HepG2 (cell line): Measurements from ENCODE around the gene ALKBH4. TPM values are rescaled to one million over a fixed set of nuclear protein-coding genes. Genes with fewer than 3 reads are reported as not detected.

ENCODE experiments used
- CAMTA2 ChIP-seq: sonication (generic); formaldehyde crosslinking; IDR thresholded peaks from 2 replicates; pipeline ENCODE4 v1.4.0; 2020; ENCODE audit warnings: mild to moderate bottlenecking, missing genetic modification reagents, borderline replicate concordance
- ESRRA ChIP-seq: sonication (generic); formaldehyde crosslinking; IDR thresholded peaks from 2 replicates; pipeline ENCODE4 v1.5.1; 2020; ENCODE audit warnings: mild to moderate bottlenecking, low read depth, missing genetic modification reagents
- NFKB2 ChIP-seq: sonication (generic); formaldehyde crosslinking; IDR thresholded peaks from 2 replicates; pipeline ENCODE4 v1.4.0; 2020; ENCODE audit warnings: missing genetic modification reagents, borderline replicate concordance
- NKX3-1 ChIP-seq: sonication (generic); formaldehyde crosslinking; IDR thresholded peaks from 2 replicates; pipeline ENCODE4 v1.5.0; 2020; ENCODE audit warnings: missing genetic modification reagents
- RFXAP ChIP-seq: sonication (generic); formaldehyde crosslinking; IDR thresholded peaks from 2 replicates; pipeline ENCODE4 v1.4.0; 2020; ENCODE audit warnings: missing genetic modification reagents, borderline replicate concordance
- ZNF501 ChIP-seq: sonication (generic); formaldehyde crosslinking; IDR thresholded peaks from 2 replicates; pipeline ENCODE4 v1.5.1; 2020; ENCODE audit warnings: mild to moderate bottlenecking, moderate library complexity, missing genetic modification reagents
- ZSCAN29 ChIP-seq: sonication (generic); formaldehyde crosslinking; conservative IDR thresholded peaks from 2 replicates; pipeline ENCODE4 v1.4.0; 2020; ENCODE audit warnings: mild to moderate bottlenecking, missing genetic modification reagents
- polyA plus RNA-seq, 8 experiments: library from polyadenylated mRNA; depleted of rRNA in 3 of 8; stranded (reverse) in 7 of 8; unstranded in 1 of 8; fragments of >200 nt; fragmentation: Illumina TruSeq in 4 of 8; extraction: Trizol in 4 of 8; gene quantifications; 2 replicates each; pipeline versions ENCODE4 v1.2.1 to v1.2.3, GENCODE V29; 2011 to 2016; ENCODE audit warnings: low read depth in 4 of 8, missing spikeins in 1 of 8, mixed read lengths in 1 of 8; ENCODE audit not compliant: insufficient read depth in 1 of 8
- total RNA-seq, 5 experiments: library from RNA; depleted of rRNA; stranded (reverse); fragments of >200 nt; fragmentation: Illumina TruSeq; extraction: Trizol; gene quantifications; 2 replicates each; pipeline ENCODE4 v1.2.3, GENCODE V29; 2016; ENCODE audit warnings: low read depth in 1 of 5
- TF ChIP-seq, protein P1 (sequence below): IDR thresholded peaks from 2 replicates; pipeline ENCODE4 v1.6.1; 2018; ENCODE audit warnings: missing genetic modification reagents, mild to moderate bottlenecking, missing compliant biosample characterization
- TF ChIP-seq, protein P2 (sequence below): sonication (generic); formaldehyde crosslinking; IDR thresholded peaks from 2 replicates; pipeline ENCODE4 v1.4.0; 2020; ENCODE audit warnings: missing genetic modification reagents
- TF ChIP-seq, protein P3 (sequence below): sonication (generic); formaldehyde crosslinking; IDR thresholded peaks from 2 replicates; pipeline ENCODE4 v1.4.0; 2020; ENCODE audit warnings: missing genetic modification reagents
- TF ChIP-seq, protein P4 (sequence below): sonication (generic); formaldehyde crosslinking; IDR thresholded peaks from 2 replicates; pipeline ENCODE4 v1.4.0; 2020; ENCODE audit warnings: missing genetic modification reagents
- TF ChIP-seq, protein P5 (sequence below): sonication (generic); formaldehyde crosslinking; IDR thresholded peaks from 2 replicates; pipeline ENCODE4 v1.9.0; 2021; ENCODE audit warnings: mild to moderate bottlenecking, missing genetic modification reagents

The ALKBH4 gene
- total and polyA plus RNA-seq, 2 of the 13 experiments (the other 11 are each of a cell fraction or from before 2014, with no cell fraction given), result 2.6 to 8.8 TPM

DNA sequence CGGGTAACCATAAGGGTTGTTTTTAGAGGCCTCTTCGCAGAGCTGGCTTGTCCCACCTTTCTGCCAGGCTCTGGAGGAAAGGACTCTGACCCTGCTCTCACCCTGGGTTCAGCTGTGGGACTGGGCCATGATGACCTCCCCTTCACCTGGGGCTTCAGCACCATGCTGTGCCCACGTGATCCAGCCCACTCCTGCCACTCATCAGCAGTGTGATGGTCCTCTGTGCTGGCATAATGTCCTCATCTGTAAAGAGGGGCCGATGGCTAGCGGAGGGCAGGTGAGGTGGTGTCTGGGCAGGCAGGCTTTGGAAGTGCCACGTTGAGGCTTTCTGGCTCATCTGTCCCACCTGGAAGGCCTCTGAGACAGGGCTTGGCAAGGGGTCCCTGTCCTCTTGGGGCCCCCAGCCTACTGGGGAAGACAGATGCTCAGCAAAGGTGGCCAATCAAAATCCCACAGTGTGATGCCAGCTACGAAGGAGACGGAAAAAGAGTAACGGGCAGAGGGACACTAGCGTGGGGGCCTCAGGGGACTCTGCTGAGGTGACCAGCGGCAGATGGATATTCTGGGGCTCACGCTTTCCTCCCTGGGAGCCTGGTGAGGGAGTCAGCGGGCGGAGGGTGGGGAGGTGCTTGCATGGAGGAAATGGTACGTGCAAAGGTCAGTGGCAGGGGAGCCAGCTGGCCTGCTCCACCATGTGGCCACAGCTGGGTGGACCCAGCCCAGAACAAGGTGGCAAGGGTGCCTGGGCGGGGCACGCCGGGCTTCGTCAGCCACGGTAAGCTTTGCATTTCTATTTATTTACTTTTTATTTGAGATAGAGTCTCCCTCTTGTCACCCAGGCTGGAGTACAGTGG, 5.5 kb upstream of the ALKBH4 start (continued):
- TF ChIP-seq, protein P1, sequence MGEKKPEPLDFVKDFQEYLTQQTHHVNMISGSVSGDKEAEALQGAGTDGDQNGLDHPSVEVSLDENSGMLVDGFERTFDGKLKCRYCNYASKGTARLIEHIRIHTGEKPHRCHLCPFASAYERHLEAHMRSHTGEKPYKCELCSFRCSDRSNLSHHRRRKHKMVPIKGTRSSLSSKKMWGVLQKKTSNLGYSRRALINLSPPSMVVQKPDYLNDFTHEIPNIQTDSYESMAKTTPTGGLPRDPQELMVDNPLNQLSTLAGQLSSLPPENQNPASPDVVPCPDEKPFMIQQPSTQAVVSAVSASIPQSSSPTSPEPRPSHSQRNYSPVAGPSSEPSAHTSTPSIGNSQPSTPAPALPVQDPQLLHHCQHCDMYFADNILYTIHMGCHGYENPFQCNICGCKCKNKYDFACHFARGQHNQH, result no peak
- TF ChIP-seq NFKB2 (CRISPR knock-in tag) (no peak), CAMTA2 (CRISPR knock-in tag) (no peak), ZSCAN29 (CRISPR knock-in tag) (no peak), ESRRA (CRISPR knock-in tag) (no peak), RFXAP (CRISPR knock-in tag) (no peak), NKX3-1 (no peak), ZNF501 (CRISPR knock-in tag) (no peak)
- TF ChIP-seq, protein P2, sequence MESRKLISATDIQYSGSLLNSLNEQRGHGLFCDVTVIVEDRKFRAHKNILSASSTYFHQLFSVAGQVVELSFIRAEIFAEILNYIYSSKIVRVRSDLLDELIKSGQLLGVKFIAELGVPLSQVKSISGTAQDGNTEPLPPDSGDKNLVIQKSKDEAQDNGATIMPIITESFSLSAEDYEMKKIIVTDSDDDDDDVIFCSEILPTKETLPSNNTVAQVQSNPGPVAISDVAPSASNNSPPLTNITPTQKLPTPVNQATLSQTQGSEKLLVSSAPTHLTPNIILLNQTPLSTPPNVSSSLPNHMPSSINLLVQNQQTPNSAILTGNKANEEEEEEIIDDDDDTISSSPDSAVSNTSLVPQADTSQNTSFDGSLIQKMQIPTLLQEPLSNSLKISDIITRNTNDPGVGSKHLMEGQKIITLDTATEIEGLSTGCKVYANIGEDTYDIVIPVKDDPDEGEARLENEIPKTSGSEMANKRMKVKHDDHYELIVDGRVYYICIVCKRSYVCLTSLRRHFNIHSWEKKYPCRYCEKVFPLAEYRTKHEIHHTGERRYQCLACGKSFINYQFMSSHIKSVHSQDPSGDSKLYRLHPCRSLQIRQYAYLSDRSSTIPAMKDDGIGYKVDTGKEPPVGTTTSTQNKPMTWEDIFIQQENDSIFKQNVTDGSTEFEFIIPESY (CRISPR knock-in tag), result peak; percentile 16; the same call in 1 of the 2 replicates
- TF ChIP-seq, protein P3, sequence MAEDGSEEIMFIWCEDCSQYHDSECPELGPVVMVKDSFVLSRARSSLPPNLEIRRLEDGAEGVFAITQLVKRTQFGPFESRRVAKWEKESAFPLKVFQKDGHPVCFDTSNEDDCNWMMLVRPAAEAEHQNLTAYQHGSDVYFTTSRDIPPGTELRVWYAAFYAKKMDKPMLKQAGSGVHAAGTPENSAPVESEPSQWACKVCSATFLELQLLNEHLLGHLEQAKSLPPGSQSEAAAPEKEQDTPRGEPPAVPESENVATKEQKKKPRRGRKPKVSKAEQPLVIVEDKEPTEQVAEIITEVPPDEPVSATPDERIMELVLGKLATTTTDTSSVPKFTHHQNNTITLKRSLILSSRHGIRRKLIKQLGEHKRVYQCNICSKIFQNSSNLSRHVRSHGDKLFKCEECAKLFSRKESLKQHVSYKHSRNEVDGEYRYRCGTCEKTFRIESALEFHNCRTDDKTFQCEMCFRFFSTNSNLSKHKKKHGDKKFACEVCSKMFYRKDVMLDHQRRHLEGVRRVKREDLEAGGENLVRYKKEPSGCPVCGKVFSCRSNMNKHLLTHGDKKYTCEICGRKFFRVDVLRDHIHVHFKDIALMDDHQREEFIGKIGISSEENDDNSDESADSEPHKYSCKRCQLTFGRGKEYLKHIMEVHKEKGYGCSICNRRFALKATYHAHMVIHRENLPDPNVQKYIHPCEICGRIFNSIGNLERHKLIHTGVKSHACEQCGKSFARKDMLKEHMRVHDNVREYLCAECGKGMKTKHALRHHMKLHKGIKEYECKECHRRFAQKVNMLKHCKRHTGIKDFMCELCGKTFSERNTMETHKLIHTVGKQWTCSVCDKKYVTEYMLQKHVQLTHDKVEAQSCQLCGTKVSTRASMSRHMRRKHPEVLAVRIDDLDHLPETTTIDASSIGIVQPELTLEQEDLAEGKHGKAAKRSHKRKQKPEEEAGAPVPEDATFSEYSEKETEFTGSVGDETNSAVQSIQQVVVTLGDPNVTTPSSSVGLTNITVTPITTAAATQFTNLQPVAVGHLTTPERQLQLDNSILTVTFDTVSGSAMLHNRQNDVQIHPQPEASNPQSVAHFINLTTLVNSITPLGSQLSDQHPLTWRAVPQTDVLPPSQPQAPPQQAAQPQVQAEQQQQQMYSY, result no peak
- TF ChIP-seq, protein P4, sequence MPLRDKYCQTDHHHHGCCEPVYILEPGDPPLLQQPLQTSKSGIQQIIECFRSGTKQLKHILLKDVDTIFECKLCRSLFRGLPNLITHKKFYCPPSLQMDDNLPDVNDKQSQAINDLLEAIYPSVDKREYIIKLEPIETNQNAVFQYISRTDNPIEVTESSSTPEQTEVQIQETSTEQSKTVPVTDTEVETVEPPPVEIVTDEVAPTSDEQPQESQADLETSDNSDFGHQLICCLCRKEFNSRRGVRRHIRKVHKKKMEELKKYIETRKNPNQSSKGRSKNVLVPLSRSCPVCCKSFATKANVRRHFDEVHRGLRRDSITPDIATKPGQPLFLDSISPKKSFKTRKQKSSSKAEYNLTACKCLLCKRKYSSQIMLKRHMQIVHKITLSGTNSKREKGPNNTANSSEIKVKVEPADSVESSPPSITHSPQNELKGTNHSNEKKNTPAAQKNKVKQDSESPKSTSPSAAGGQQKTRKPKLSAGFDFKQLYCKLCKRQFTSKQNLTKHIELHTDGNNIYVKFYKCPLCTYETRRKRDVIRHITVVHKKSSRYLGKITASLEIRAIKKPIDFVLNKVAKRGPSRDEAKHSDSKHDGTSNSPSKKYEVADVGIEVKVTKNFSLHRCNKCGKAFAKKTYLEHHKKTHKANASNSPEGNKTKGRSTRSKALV, result no peak
- TF ChIP-seq, protein P5, sequence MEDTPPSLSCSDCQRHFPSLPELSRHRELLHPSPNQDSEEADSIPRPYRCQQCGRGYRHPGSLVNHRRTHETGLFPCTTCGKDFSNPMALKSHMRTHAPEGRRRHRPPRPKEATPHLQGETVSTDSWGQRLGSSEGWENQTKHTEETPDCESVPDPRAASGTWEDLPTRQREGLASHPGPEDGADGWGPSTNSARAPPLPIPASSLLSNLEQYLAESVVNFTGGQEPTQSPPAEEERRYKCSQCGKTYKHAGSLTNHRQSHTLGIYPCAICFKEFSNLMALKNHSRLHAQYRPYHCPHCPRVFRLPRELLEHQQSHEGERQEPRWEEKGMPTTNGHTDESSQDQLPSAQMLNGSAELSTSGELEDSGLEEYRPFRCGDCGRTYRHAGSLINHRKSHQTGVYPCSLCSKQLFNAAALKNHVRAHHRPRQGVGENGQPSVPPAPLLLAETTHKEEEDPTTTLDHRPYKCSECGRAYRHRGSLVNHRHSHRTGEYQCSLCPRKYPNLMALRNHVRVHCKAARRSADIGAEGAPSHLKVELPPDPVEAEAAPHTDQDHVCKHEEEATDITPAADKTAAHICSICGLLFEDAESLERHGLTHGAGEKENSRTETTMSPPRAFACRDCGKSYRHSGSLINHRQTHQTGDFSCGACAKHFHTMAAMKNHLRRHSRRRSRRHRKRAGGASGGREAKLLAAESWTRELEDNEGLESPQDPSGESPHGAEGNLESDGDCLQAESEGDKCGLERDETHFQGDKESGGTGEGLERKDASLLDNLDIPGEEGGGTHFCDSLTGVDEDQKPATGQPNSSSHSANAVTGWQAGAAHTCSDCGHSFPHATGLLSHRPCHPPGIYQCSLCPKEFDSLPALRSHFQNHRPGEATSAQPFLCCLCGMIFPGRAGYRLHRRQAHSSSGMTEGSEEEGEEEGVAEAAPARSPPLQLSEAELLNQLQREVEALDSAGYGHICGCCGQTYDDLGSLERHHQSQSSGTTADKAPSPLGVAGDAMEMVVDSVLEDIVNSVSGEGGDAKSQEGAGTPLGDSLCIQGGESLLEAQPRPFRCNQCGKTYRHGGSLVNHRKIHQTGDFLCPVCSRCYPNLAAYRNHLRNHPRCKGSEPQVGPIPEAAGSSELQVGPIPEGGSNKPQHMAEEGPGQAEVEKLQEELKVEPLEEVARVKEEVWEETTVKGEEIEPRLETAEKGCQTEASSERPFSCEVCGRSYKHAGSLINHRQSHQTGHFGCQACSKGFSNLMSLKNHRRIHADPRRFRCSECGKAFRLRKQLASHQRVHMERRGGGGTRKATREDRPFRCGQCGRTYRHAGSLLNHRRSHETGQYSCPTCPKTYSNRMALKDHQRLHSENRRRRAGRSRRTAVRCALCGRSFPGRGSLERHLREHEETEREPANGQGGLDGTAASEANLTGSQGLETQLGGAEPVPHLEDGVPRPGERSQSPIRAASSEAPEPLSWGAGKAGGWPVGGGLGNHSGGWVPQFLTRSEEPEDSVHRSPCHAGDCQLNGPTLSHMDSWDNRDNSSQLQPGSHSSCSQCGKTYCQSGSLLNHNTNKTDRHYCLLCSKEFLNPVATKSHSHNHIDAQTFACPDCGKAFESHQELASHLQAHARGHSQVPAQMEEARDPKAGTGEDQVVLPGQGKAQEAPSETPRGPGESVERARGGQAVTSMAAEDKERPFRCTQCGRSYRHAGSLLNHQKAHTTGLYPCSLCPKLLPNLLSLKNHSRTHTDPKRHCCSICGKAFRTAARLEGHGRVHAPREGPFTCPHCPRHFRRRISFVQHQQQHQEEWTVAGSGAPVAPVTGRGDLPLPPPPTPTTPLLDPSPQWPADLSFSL (CRISPR knock-in tag), result no peak
